Panc1 (cell line): ENCODE data around the gene IGF1R. TPM values are rescaled to one million over a fixed set of nuclear protein-coding genes. Genes with fewer than 3 reads are reported as not detected.
A peak's percentile ranks its signal among the peaks of the same experiment; 100 is the strongest.

Experiments used
- ATAC-seq: fragments of 200-7000 bp; cut with Tn5 transposase; 2 replicates; pipeline ENCODE4 v1.9.1; 2020; ENCODE audit warnings: mild to moderate bottlenecking, moderate library complexity
- BruUV-seq: library from RNA; stranded (reverse); fragments of 400-500 nt; replicated peaks from 2 replicates; lab custom pipeline; 2021; lab: Mats Ljungman, UMichigan
- CTCF ChIA-PET: fragments of 300-600 bp; sonication (Branson Sonifier 250); formaldehyde crosslinking; loops from one replicate; lab custom pipeline; 2022; ENCODE audit warnings: antibody characterized with exemption; lab: Charles Lee
- POLR2A ChIA-PET: fragments of 300-600 bp; sonication (Branson Sonifier 250); formaldehyde crosslinking; loops from one replicate; lab custom pipeline; 2022; ENCODE audit warnings: antibody characterized with exemption; lab: Charles Lee
- DNase-seq: peaks from one replicate; pipeline ENCODE4 v3.0.0-alpha.2; 2010; ENCODE audit warnings: low read depth, low spot score
- H3K27ac ChIP-seq: 2 replicates; pipeline ENCODE4 v1.5.1; 2011; ENCODE audit warnings: mild to moderate bottlenecking, low read length, inconsistent platforms
- H3K27me3 ChIP-seq: fragments of 200-500 bp; sonication (Bioruptor generic); 2 replicates; pipeline ENCODE4 v1.6.0; 2014; ENCODE audit warnings: low read length, inconsistent platforms; ENCODE audit not compliant: control insufficient read depth, insufficient read depth
- H3K36me3 ChIP-seq: fragments of 200-500 bp; sonication (Bioruptor generic); 2 replicates; pipeline ENCODE4 v1.5.1; 2014; ENCODE audit warnings: inconsistent platforms, mild to moderate bottlenecking, low read length, moderate library complexity; ENCODE audit not compliant: control insufficient read depth, insufficient read depth
- H3K4me1 ChIP-seq: 2 replicates; pipeline ENCODE4 v1.5.1; 2011; ENCODE audit warnings: inconsistent platforms, mild to moderate bottlenecking, low read length, moderate library complexity; ENCODE audit not compliant: control insufficient read depth, insufficient read depth
- H3K4me3 ChIP-seq, 2 experiments: 2 replicates each; pipeline ENCODE4 v1.5.1; 2011 to 2012; ENCODE audit warnings: low read depth in 2 of 2, low read length in 2 of 2, mild to moderate bottlenecking in 2 of 2, inconsistent platforms in 1 of 2, moderate library complexity in 1 of 2
- H3K9me3 ChIP-seq: fragments of 200-500 bp; sonication (Bioruptor generic); 2 replicates; pipeline ENCODE4 v1.5.1; 2014; ENCODE audit warnings: low read depth, mild to moderate bottlenecking, inconsistent platforms, low read length, moderate library complexity; ENCODE audit not compliant: control insufficient read depth, insufficient read depth
- CTCF ChIP-seq: fragments of 450-650 bp; IDR thresholded peaks from 2 replicates; pipeline ENCODE4 v1.5.1; 2017; ENCODE audit warnings: mild to moderate bottlenecking
- POLR2AphosphoS5 ChIP-seq: IDR thresholded peaks from 2 replicates; pipeline ENCODE4 v1.6.1; 2012; ENCODE audit warnings: mild to moderate bottlenecking, low read depth, low read length, moderate library complexity
- REST ChIP-seq, 2 experiments: IDR thresholded peaks; 2 replicates each; pipeline ENCODE4 v1.6.1; 2011 to 2012; ENCODE audit warnings: low read depth in 2 of 2, control low read depth in 1 of 2, low read length in 1 of 2, mild to moderate bottlenecking in 1 of 2, moderate library complexity in 1 of 2; ENCODE audit not compliant: insufficient read depth in 1 of 2
- SIN3A ChIP-seq: IDR thresholded peaks from 2 replicates; pipeline ENCODE4 v1.6.1; 2012; ENCODE audit warnings: low read depth, mild to moderate bottlenecking, low read length, moderate library complexity, borderline replicate concordance; ENCODE audit not compliant: insufficient read depth
- TCF7L2 ChIP-seq: IDR thresholded peaks from 2 replicates; pipeline ENCODE4 v1.6.1; 2011; ENCODE audit warnings: mild to moderate bottlenecking, low read depth, low read length, inconsistent platforms
- in situ Hi-C: cut with HindIII; loops from 2 replicates; pipeline ENCODE4 v1.10.0; 2016; ENCODE audit warnings: low sequenced_read_pairs, low pct_unique_long_range_greater_than_20kb
- intact Hi-C: fragments of 100-400 bp; cut with micrococcal nuclease; formaldehyde crosslinking; loops from one replicate; pipeline ENCODE4 v1.10.0; 2022; ENCODE audit not compliant: unreplicated experiment
- total RNA-seq: library from RNA; stranded (reverse); gene quantifications from one replicate; pipeline ENCODE4 v1.2.1, GENCODE V29; 2021; ENCODE audit not compliant: unreplicated experiment

IGF1R gene
- total RNA-seq, 1 experiment from 2014 or later: 77.1 TPM

GRCh38 chr15:98853617-98854420 lies 205.5 kb downstream of the IGF1R start:
- ChIA-PET POLR2A (no interaction called here), CTCF (no interaction called here)
- H3K36me3 ChIP-seq: no peaks in the 10 kb centered on the region
- peak; percentile 33; the same call in 1 of the 2 replicates for ATAC-seq
- no TSS peak for BruUV-seq
- H3K27me3 ChIP-seq: no peaks in the 10 kb centered on the region
- peaks cover 85% of the 10 kb centered on the region for H3K4me1 ChIP-seq
- TF ChIP-seq TCF7L2: no peak
- TF ChIP-seq CTCF: no peak
- no peak for TF ChIP-seq POLR2AphosphoS5
- TF ChIP-seq REST (IDR thresholded peaks at IDR 0.05; ENCODE audit: insufficient read depth in 1 of 2, low read depth in 2 of 2, low read length in 1 of 2): no peak
- no peak for TF ChIP-seq SIN3A
- in situ Hi-C loops: no loop called here
- peak overlapping the region; percentile 99 for H3K27ac ChIP-seq
- intact Hi-C loops: loop anchor here (1.0 kb wide), 1 partner anchor 206 kb away; the partner anchor contains the start of gene IGF1R
- no peaks in the 10 kb centered on the region for H3K9me3 ChIP-seq
- DNase-seq: no peak
- peak overlapping the region; percentile 71 to 90 for H3K4me3 ChIP-seq

GRCh38 chr15:98854496-98854895 lies 206.2 kb downstream of the IGF1R start:
- in situ Hi-C loops: no loop called here
- intact Hi-C loops: no loop called here
- TF ChIP-seq SIN3A: no peak
- ChIA-PET CTCF (no interaction called here), POLR2A (no interaction called here)
- Histone ChIP-seq H3K9me3 (no peaks in the 10 kb centered on the region), H3K4me3 (no peak overlapping the region), H3K36me3 (no peaks in the 10 kb centered on the region), H3K27me3 (no peaks in the 10 kb centered on the region), H3K4me1 (peaks cover 89% of the 10 kb centered on the region), H3K27ac (peak overlapping the region; percentile 99)
- ATAC-seq (no peak), DNase-seq (no peak)
- BruUV-seq: no TSS peak
